Erythroblast (primary cell): ENCODE data around the gene PRG3.

Source experiments
- DNase-seq, 2 experiments: peaks; one replicate each; lab custom pipeline; 2025; lab: John Stamatoyannopoulos, UW
- GATA1 ChIP-seq: IDR thresholded peaks from 2 replicates; pipeline ENCODE4 v1.6.1; 2011; ENCODE audit warnings: low read depth, mild to moderate bottlenecking, control low read depth, low read length, moderate library complexity
- POLR2A ChIP-seq: IDR thresholded peaks from 2 replicates; pipeline ENCODE4 v1.6.1; 2011; ENCODE audit warnings: mild to moderate bottlenecking, low read length

PRG3 gene

DNA sequence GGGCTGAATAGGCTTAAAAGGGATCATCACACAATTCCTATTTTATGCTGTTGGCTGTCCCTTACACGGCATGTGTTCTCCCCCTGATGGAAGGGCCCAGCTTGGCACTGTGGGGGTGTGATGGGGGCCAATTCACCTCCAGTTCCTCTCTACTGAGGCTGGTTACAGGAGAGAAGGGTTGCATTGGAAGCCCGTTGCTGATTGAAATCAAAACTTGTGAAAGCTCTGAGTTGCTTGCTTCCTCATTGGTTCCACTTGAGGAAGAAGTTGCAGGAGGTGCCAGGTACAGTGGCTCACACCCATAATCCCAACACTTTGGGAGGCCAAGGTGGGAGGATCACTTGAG, 22.8 kb upstream of the PRG3 start:
- no peak for TF ChIP-seq GATA1
- TF ChIP-seq POLR2A, result no peak
- no peak for DNase-seq

- DNase-seq, result peak; percentile 80 to 89
Observed at GRCh38 chr11:57403003-57403801, 22.3 kb upstream of the PRG3 start.

DNA sequence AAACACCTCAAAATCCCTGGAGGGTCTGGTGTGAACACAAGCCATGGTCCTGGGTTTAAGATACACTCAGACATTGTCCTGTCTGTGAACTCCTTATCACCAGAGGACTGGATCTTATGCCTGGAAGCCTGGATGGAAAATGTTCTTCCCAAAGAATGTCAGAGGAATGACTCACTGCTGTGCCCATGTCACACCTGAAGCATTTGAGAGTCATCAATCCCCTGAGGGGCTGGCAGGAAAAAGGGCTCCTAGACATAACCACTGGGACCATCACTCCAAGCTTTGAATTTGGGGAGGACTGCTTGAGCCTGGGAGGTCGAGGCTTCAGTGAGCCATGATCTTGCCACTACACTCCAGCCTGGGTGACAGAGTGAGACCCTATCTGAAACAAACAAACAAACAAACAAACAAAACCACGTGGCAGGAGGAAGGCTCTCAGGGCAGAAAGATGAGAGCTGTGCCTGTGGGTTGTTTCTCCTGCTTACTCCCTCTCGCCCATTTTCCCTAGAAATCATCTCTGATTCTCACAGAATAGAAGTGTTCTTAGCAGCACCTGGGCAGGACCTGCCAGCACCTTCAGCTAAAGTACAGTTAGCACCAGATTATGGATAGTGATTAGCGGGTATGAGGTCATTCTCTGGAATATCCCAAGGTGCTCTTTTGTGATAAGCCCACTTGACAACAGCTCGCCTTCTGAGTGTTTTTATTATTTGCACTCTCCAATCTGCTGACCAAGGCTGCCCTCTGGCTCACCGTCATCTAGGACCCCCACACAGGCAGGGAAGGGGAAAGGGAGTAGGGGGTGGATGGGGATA, 21.4 kb upstream of the PRG3 start:
- no peak for TF ChIP-seq GATA1
- TF ChIP-seq POLR2A, result peak; percentile 53
- DNase-seq, result peak; percentile 81 to 92

GRCh38 chr11:57399972-57400578, 19.1 kb upstream of the PRG3 start:
- TF ChIP-seq GATA1, result no peak
- no peak for TF ChIP-seq POLR2A
- no peak for DNase-seq

GRCh38 chr11:57399221-57399620, 18.3 kb upstream of the PRG3 start:
- DNase-seq, result no peak
- TF ChIP-seq POLR2A (no peak), GATA1 (no peak)

DNA sequence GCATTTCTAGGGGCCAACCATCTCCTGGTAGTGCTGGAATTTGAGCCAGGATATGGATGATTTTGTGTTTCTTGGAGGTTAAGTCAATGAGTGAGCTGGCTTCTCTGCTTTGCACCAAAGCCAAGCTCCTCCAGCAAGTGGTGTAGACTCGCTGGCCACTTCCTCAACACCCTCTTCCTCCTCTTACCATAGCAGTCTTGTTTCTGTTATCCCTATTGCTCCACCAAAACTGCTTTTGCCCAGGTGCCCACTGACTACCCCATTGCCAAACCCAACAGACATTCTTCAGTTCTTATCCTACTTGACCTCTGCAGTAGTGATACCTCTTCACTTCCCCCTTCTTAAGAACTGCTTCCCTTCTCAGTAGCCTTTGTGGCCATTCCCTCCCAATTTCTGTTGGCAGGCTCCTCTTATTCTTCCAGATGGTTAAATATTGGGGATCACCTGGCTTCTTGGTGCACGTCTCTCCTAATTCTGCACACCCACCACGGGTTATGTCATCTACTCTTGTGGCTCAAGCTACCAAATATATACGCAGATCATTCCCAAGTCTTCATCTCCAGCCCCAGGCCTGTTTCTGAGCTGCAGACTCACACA, 16.5 kb upstream of the PRG3 start:
- TF ChIP-seq GATA1 (no peak), POLR2A (no peak)
- no peak for DNase-seq

GRCh38 chr11:57396744-57397143, 15.8 kb upstream of the PRG3 start:
- no peak for TF ChIP-seq POLR2A
- no peak for TF ChIP-seq GATA1
- no peak for DNase-seq

DNA sequence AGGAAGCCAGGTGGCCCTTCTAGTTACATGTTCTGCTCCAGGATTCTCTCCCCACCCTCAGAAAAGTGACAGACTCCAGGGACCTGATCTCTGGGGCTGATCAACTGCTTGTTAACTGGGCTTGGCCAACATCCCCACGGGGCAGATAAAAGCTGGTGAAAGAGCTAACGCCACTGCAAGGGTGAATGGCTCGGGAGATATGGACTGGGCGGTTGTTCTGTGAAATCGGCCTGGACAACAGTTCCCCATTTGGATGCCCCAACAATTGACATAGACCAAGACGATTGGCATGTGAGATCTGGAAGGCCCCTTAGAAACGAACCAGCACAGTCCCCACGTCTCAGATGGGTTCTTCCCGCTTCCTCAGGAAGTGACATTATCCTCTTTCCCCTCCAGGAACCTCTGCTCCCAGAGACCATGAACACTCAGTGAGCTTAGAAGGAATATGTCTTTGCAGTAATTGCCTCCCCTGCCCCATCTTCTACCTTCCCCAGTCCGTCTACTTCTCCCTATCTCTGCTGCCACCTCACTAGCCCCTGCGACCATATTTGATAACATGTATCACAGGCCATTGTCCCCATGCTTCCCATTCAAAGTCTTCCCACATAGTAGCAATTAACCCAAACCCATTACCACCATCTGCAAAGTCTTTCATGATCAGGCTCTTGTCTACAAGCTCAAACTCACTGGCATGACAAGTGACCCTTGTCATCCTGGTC, 15.1 kb upstream of the PRG3 start:
- peak; percentile 91 to 98 for DNase-seq

GRCh38 chr11:57394203-57394965, 13.4 kb upstream of the PRG3 start:
- peak; percentile 45 to 66 for DNase-seq
- TF ChIP-seq POLR2A, result no peak

More for the DNA sequence above, 15.1 kb upstream of the PRG3 start:
- TF ChIP-seq GATA1, result peak; percentile 70
- peak; percentile 78 for TF ChIP-seq POLR2A

DNA sequence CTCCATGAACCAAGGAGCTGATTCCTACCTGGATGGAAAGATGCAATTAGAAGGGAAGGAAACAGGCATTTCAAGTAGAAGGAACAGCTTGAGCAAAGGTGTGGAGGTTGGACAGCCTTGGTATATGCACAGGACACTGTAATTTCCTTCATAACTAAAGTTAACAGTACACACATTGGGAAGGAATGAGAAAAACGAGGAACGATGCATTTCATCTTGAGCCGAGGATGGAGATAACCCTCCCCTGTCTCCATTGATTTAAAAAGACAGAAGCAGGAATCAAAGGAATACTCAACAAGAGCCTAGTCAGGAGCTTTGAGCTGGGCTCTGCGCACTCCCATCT, 11.8 kb upstream of the PRG3 start:
- no peak for DNase-seq
- TF ChIP-seq POLR2A (no peak), GATA1 (no peak)

- peak; percentile 67 to 87 for DNase-seq
- TF ChIP-seq GATA1, result no peak
- TF ChIP-seq POLR2A, result no peak
Observed at GRCh38 chr11:57392066-57392762, 11.3 kb upstream of the PRG3 start.

- no peak for DNase-seq
- no peak for TF ChIP-seq GATA1
- peak; percentile 18 for TF ChIP-seq POLR2A
Observed at GRCh38 chr11:57391539-57391938, 10.6 kb upstream of the PRG3 start.
